GM13977 (cell line): ENCODE data around the gene AGPAT3.
A peak's percentile ranks its signal among the peaks of the same experiment; 100 is the strongest.
"Not testable (repeated sequence)": the region's sequence is repeated elsewhere in the genome, so short reads cannot be mapped to it uniquely, and the experiment has no call there.

Experiments
- DNase-seq: peaks from one replicate; pipeline ENCODE4 v3.0.0; 2012; ENCODE audit warnings: low spot score
- in situ Hi-C: fragments of 300-500 bp; cut with MboI; formaldehyde crosslinking; loops from one replicate; pipeline ENCODE4 v1.12.0; 2022; ENCODE audit warnings: low sequenced_read_pairs, low pct_unique_long_range_greater_than_20kb, mixed read lengths, inconsistent platforms; ENCODE audit not compliant: unreplicated experiment
- TF ChIP-seq, protein P1 (sequence below): IDR thresholded peaks from 2 replicates; pipeline ENCODE4 v1.5.1; 2012; ENCODE audit warnings: mild to moderate bottlenecking, control low read depth; ENCODE audit not compliant: insufficient read depth; ENCODE audit errors: extremely low read depth, missing control alignments

AGPAT3 gene

DNA sequence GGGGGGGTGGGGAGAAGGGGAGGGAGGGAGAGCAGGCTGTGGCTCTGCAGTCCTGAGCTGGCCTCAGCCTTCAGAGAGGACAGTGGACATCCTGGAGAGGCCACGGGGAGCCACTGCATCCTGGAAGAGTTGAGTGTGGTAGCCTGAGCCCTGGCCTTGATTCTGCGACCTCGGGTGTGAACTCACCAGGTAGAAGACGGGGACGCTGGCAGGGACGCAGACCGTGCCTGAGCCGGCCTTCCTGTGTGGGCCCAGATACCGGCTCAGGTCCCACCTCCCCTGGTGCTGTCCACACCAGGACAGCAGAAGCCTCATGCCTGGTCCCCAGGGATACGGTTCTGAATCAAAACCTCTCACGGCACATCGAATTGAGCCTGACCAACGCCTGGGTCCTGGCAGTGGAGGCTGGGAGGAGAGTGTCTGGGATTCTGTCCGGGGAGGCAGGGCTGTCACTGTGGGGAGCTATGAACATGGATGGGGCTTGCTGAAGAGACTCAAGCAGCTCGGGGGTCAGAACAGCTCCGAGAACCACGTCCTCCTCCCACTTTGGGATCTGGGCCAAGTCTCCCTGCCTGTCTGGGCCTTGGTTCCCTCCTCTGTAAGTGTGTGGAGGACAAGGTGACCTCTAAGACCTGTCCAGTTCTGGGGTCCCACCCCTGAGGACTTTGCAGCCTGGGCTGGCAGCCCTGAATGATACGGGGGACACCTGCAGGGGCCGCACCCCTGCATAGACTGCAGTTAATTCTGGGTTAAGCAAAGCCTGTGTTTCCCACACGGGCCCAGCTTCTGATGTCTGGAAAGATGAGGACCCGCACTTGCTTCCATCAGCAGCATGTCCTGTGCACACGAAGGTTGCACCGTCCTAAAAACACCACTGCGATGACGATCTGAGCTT, 45.3 kb upstream of the AGPAT3 start:
- TF ChIP-seq, protein P1, sequence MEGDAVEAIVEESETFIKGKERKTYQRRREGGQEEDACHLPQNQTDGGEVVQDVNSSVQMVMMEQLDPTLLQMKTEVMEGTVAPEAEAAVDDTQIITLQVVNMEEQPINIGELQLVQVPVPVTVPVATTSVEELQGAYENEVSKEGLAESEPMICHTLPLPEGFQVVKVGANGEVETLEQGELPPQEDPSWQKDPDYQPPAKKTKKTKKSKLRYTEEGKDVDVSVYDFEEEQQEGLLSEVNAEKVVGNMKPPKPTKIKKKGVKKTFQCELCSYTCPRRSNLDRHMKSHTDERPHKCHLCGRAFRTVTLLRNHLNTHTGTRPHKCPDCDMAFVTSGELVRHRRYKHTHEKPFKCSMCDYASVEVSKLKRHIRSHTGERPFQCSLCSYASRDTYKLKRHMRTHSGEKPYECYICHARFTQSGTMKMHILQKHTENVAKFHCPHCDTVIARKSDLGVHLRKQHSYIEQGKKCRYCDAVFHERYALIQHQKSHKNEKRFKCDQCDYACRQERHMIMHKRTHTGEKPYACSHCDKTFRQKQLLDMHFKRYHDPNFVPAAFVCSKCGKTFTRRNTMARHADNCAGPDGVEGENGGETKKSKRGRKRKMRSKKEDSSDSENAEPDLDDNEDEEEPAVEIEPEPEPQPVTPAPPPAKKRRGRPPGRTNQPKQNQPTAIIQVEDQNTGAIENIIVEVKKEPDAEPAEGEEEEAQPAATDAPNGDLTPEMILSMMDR = no peak
- in situ Hi-C loops = no loop called here
- DNase-seq = no peak

GRCh38 chr21:43820466-43820865, 44.6 kb upstream of the AGPAT3 start:
- in situ Hi-C loops = no loop called here
- DNase-seq = no peak
- TF ChIP-seq, protein P1 = no peak

- in situ Hi-C loops, DNase-seq: not testable (repeated sequence)
Measured at GRCh38 chr21:43822166-43822565, 42.9 kb upstream of the AGPAT3 start.

- in situ Hi-C loops, DNase-seq: not testable (repeated sequence)
Measured at GRCh38 chr21:43822741-43823140, 42.3 kb upstream of the AGPAT3 start.

GRCh38 chr21:43824333-43825241, 40.4 kb upstream of the AGPAT3 start:
- TF ChIP-seq, protein P1 = no peak
- in situ Hi-C loops = no loop called here
- DNase-seq = no peak

GRCh38 chr21:43825242-43825935, 39.6 kb upstream of the AGPAT3 start:
- DNase-seq = no peak
- TF ChIP-seq, protein P1 = no peak
- in situ Hi-C loops = no loop called here

DNA sequence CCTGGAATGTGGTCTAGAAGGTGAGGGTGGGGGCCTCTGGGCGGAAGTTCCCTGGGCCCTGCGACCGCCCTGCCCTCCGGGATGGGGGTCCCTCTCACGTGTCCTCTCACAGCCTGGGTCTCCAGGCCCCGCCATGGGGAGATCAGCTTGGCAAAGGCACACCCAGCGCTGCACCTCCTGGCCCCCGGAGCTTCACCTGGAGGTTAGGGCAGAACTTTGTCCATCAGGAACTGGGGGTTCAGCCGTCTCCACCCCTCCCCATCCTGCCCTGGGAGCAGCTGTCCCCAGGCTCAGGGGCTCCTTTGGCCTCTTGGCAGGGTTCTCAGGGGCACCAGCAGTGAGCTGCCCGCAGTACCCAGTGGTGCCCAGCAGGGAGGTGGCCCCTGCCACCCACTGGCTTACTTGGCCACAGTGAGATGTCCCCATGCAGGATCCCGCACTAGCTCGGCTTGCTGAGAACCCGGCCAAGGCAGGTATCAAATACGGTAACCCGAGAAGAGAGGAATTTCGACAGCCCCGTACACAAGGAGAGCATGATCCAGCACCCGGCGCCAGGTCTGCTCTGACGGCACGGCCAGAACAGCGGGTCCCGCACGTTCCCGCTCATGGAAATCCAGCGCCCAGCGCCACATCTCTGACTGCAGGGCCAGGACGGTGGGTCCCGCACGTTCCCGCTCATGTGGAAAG, 38.9 kb upstream of the AGPAT3 start:
- in situ Hi-C loops = no loop called here
- DNase-seq = no peak
- TF ChIP-seq, protein P1 = peak; percentile 5
